Thyroid gland (tissue), 4 donors: ENCODE data around the gene MAGEA9B.
"Not testable (repeated sequence)": the region's sequence is repeated elsewhere in the genome, so short reads cannot be mapped to it uniquely, and the experiment has no call there.

Source experiments
- CTCF ChIP-seq, 6 experiments: fragments of 200-600 bp in 3 of 6; fragments of 450-650 bp in 3 of 6; sonication (generic) in 3 of 6; IDR thresholded peaks; one replicate each; pipeline ENCODE4 v1.5.1; 2016 to 2019; ENCODE audit warnings: antibody characterized with exemption in 6 of 6, mild to moderate bottlenecking in 2 of 6, inconsistent platforms in 1 of 6, moderate library complexity in 1 of 6
- POLR2A ChIP-seq, 2 donors: fragments of 450-650 bp; IDR thresholded peaks; one replicate each; pipeline ENCODE4 v1.6.1; 2017; ENCODE audit warnings: antibody characterized with exemption in 2 of 2, mild to moderate bottlenecking in 2 of 2, moderate library complexity in 1 of 2

DNA sequence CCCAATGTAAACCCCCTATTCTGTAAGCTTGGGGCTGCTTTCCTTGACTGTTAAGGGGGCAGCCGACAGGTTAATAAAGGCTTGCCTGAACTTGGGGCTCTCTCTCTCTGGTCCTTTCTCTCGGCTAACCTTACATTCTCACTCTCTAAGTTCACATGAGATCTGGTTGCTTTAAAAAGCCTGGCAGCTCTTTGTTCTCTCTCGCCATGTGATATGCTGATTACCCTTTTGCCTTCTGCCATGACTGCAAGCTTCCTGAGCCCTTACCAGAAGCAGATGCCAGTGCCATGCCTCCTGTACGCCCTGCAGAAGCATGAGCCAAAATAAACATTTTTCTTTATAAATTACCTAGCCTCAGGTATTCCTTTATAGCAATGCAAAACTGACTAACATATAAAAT is 32.0 kb downstream of the MAGEA9B start:
- TF ChIP-seq CTCF, POLR2A (IDR thresholded peaks at IDR 0.05): not testable (repeated sequence)
